Measurements from ENCODE around the gene MICALL1.
"Not testable (repeated sequence)": the region's sequence is repeated elsewhere in the genome, so short reads cannot be mapped to it uniquely, and the experiment has no call there.

The MICALL1 gene

DNA sequence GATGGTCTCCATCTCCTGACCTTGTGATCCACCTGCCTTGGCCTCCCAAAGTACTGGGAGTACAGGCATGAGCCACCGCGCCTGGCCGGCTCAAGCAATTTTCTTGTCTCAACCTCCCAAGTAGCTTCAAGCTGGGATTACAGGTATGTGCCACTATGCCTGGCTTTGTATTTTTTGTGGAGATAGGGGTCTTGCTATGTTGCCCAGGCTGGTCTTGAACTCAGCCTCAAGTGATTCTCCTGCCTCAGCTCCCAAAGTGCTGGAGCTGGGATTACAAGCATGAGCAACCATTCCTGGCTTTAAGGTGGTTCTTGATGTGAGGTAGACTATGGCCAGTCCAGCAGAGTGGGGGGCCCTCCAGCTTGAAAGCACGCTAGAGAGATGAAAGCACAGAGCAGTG is 55.0 kb downstream of the MICALL1 start:
- DNase-seq, result no peak

- no peak for DNase-seq
Measured at GRCh38 chr22:37965940-37966664, 60.0 kb downstream of the MICALL1 start.

DNA sequence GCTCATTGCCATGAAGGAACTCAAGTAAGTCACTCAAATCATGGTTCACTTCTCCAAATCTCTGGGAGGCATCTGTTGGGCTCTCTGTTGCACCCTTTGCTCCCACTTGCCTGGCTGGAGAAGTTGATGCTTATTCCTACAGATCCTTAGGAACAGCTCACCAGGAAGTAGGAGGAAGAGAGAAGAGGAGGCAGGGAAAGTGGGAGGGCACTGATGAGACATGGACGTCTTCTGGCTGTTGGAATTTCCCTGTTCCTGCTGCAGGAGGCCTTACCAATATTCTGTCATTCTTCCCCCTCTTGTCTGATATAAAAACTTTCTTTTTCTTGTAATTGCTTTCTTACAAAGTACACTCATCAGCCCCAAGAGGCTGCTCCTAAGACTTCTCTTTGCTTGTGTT is 61.0 kb downstream of the MICALL1 start:
- no peak for DNase-seq

GRCh38 chr22:37967637-37968451 is 61.7 kb downstream of the MICALL1 start:
- no peak for DNase-seq

- DNase-seq, result no peak
Measured at GRCh38 chr22:37968452-37969251, 62.6 kb downstream of the MICALL1 start.

- DNase-seq, result no peak
Measured at GRCh38 chr22:37970864-37971263, 64.8 kb downstream of the MICALL1 start.

- no peak for DNase-seq
Measured at GRCh38 chr22:37971475-37972434, 65.7 kb downstream of the MICALL1 start.

DNA sequence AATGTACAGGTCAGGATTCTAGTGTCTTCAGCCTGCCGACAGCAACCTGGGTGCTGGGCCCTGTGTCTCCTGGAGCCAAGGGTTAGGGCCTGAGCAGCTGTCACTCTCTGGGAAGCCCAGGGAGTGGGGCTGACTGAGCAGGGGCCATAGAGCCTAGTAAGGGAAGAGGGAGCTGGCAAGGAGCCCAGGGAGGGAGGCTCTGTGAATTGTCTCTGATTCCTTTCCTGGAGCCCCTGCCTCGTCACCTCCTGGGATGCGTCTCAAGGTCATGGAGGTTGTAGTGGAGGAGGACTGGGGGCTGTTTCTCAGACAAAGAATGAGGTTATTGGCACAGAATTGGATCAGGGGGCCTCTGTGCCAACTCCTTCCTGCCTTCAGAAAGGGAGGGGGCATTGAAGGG is 66.4 kb downstream of the MICALL1 start:
- DNase-seq, result no peak

DNA sequence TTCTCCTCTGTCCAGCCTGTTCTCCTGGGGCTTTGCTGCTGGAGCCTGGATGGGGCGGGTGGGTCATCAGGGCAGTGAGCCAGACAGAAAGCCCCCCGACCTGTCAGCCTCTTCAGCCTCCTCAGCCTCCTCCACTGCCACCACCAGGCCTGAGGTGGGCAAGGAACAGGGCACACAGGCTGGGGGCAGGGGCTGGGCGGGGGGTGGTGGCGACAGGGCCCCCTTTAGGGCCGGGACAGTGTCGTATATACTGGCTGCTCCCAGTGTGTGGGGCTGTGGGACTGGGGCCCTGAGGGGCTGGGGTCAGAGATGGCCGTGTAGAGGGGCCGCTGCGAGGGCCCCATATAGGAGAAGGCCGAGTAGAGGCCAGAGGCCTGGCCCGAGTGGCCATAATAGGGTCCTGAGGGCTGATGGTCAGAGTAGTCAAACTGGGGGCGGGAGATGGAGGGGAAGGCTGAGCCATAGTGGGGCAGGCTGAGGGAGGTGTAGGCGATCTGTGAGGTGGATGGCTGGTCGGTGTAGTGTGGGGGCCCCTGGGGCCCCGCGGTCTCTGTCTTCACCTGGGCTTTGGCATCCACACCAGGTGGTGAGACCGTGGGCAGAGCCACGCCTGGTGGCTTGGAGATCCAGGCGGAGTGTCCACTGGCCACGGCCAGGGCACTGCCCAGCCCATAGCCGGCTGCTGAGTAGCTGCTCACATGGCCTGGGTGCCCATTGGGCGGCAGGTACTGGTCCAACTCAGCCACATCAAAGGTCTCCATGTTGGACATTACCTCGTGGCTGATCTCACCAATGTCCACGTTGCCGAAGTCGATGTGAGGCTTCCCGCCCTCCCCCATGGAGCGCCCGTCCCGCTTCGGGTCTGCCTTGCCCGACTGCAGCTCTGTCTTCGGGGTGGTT is 67.4 kb downstream of the MICALL1 start:
- no peak for DNase-seq

GRCh38 chr22:37975153-37975552 is 69.1 kb downstream of the MICALL1 start:
- DNase-seq, result no peak

DNA sequence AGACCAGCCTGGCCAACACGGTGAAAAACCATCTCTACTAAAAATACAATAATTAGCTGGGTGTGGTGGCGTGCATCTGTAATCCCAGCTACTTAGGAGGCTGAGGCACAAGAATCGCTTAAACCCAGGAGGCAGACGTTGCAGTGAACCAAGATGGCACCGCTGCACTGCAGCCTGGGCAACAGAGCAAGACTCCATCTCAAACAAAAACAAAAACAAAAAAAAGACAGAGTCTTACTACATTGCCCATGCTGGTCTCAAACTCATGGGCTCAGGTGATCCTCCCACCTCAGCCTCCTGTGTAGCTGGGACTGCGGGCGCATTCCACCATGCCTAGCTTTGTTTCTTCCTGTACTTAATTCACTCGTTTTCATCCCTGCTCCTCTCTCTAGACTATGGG is 69.9 kb downstream of the MICALL1 start:
- DNase-seq, result not testable (repeated sequence)

DNA sequence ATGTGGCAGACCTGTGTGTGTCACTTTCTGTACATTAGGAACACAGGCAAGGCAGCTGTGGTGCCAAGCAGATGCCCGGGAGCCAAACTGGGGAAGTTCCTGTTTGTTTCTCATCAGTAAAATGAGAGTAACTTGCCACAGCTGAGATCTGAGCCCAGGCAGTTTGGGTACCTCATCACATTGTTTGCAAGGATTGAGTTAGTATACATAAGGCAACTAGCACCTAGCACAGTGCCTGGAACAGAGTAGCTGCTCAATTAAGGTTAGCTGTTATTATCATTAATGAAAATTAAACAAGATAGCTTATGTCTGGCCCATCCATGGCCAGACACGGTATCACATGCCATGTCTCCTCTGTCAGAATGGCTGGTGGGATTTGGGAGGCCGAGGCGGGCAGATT is 70.5 kb downstream of the MICALL1 start:
- no peak for DNase-seq

GRCh38 chr22:37979782-37980181 is 73.7 kb downstream of the MICALL1 start:
- no peak for DNase-seq

- DNase-seq, result no peak
Measured at GRCh38 chr22:37981282-37982011, 75.3 kb downstream of the MICALL1 start.

DNA sequence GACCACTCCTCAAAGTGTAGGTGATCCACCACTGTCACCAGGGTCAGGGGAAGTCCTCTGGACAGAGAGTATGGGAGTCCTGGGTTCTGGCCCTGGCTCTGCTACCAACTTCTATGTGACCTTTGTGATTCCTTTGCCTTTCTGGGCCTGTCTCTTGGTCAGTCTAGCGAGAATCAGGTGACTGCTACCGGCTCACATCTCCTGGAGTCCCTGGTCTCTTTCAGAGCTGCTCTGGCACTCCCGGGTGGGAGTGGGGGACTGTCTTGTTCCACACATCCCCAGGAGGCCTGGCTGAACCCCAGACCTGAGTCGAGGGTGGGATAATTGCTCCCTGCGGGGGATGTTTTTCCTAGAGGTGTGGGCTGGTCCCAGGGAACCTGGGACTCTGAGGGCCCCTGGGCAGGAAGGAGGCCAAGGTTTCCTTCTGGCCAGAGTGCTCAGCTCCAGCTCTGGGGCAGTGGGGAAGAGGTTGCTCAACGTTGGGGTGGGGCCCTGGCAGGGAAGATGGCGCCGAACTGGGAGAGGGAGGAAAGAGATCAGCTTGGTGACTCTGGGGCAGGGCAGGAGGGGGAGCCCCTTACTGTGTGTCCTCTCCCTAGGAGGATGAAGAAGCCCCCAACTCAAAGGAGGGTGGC is 76.2 kb downstream of the MICALL1 start:
- DNase-seq, result no peak

GRCh38 chr22:37982938-37983859 is 77.1 kb downstream of the MICALL1 start:
- no peak for DNase-seq

DNA sequence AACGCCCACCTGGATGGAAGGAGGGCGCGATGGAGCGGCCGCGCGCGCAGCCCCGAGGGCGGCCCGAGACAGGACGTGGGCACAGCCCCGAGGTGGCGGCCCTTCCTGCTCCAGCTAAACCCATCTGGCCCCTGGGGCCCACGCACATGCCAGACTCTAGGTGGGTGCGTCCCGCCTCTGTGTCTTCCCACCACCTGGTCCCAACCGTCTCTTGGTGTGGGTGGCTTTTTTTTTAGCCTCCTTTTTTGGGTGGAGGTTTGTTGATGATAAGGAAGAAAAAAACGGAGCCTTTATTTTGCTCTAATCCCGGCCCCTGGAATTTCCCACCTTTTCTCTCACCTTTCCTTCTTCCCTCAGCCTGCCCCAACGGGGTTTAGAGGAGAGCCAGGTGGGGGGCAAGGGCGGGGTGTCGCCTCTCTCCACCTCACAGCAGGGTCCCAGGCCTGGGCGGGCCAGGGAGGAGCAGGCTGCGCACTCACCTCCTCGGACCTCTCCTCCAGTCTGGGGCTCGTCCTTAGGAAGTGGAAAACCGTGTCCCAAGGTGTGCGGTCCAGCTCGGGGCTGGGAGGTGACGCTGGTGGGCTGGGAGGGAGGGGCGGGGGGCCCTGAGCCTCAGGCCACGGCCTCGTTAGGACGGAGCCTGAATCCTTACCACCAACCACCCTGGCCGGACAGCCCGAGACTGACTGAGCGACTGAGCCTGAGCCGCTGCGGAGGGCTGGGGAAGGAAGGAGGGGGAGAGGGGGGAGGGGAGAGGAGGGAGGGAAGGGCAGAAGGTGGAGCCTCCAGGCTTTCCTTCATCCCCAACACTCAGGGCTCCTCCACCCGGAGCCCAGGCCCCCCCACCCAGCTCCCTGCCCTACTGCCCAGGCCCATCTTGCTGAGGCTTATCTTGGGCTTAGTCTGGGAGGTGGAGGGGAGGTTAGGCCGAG is 78.0 kb downstream of the MICALL1 start, which contains the start of gene SOX10:
Gene SOX10, minus strand, starts transcription at position 696 of the 932 bp plus-strand sequence. CDS start 771 bp downstream, outside the sequence.
- no peak for DNase-seq

Measured in activated naive CD4-positive, alpha-beta T cell (primary cell).